ENCODE measurements around the gene CCDC186. TPM values are rescaled to one million over a fixed set of nuclear protein-coding genes. Genes with fewer than 3 reads are reported as not detected.

The CCDC186 gene
- total and polyA plus RNA-seq, 2 of the 4 experiments (the other 2 are of a cell fraction), result 3.0 to 6.1 TPM

DNA sequence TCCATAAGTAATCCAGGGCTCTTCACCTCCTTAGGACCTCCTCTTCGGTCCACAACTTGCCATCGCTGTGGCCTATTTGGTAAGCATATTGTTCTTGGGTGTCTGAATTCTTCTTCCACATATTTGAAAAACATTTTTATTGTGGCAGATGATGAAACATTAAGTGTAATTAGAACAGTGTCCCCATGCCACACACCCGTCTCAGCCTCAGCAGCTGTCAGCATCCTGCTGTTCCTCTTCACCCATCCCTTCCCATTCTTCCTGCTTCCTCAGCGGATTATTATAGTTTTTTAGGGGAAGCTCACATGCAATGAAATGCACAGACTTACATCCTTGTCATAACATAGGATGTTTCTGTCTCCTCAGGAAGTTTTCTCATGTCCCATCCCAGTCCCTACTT lies 25.2 kb upstream of the CCDC186 start:
- Histone ChIP-seq H3K23ac (ENCODE audit: low read depth, low read length) (no peak overlapping the region), H3K27ac (ENCODE audit: insufficient read depth, low read length) (no peak overlapping the region), H2AK9ac (replicated peaks; ENCODE audit: low read depth, low read length, poor library complexity) (no peak overlapping the region), H4K20me1 (ENCODE audit: insufficient read depth, low read length) (no peaks in the 10 kb centered on the region), H4K5ac (ENCODE audit: low read depth, low read length) (no peak overlapping the region), H3K79me1 (ENCODE audit: low read depth in 1 of 2, low read length in 2 of 2) (no peaks in the 10 kb centered on the region), H3K9me1 (ENCODE audit: insufficient read depth, low read length) (no peaks in the 10 kb centered on the region), H3K9me3 (ENCODE audit: control insufficient read depth, insufficient read depth, low read length) (no peaks in the 10 kb centered on the region), H4K91ac (ENCODE audit: insufficient read depth, low read depth, low read length) (no peak overlapping the region), H2BK120ac (ENCODE audit: low read depth, low read length) (no peak overlapping the region), H3K27me3 (ENCODE audit: control insufficient read depth, insufficient read depth, low read length) (peaks cover 11% of the 10 kb centered on the region), H3K14ac (replicated peaks; ENCODE audit: low read depth, low read length) (no peak overlapping the region), H3K4ac (ENCODE audit: low read depth, low read length) (no peak overlapping the region), H2BK15ac (ENCODE audit: low read depth, low read length) (no peak overlapping the region), H2AFZ (replicated peaks; ENCODE audit: low read length, poor library complexity) (no peak overlapping the region), H3K18ac (ENCODE audit: low read depth, low read length) (no peak overlapping the region), H3K4me3 (ENCODE audit: insufficient read depth, low read depth, low read length) (no peak overlapping the region), H2BK5ac (ENCODE audit: low read depth, low read length, poor library complexity, severe bottlenecking) (no peak overlapping the region), H2AK5ac (ENCODE audit: low read depth, low read length) (no peak overlapping the region), H4K8ac (ENCODE audit: low read depth in 2 of 2, low read length in 2 of 2) (no peak overlapping the region), H3K4me1 (ENCODE audit: control insufficient read depth, insufficient read depth, low read length) (no peaks in the 10 kb centered on the region), H3K56ac (ENCODE audit: extremely low read depth, insufficient read depth, low read length) (no peak overlapping the region), H3K36me3 (ENCODE audit: control insufficient read depth, insufficient read depth, low read length) (no peaks in the 10 kb centered on the region), H3K4me2 (ENCODE audit: low read depth, low read length) (no peak overlapping the region), H2BK20ac (ENCODE audit: low read depth, low read length) (no peak overlapping the region), H3K9ac (ENCODE audit: low read depth, low read length) (no peak overlapping the region)
- intact Hi-C loops (cut with micrococcal nuclease) (no loop called here), in situ Hi-C loops (cut with MboI; ENCODE audit: low sequenced_read_pairs) (no loop called here), dilution Hi-C loops (cut with HindIII; ENCODE audit: low sequenced_read_pairs, unreplicated experiment) (no loop called here)
- TF ChIP-seq BHLHE40 (IDR thresholded peaks at IDR 0.05; ENCODE audit: low read depth, low read length) (no peak), NFE2L2 (IDR thresholded peaks at IDR 0.05; ENCODE audit: low read depth, low read length) (no peak), SMC3 (IDR thresholded peaks at IDR 0.05; ENCODE audit: low read depth, low read length) (no peak), RAD21 (IDR thresholded peaks at IDR 0.05; ENCODE audit: low read length) (no peak), MAZ (IDR thresholded peaks at IDR 0.05; ENCODE audit: borderline replicate concordance, low read depth, low read length) (no peak), POLR2A (IDR thresholded peaks at IDR 0.05; ENCODE audit: low read depth, low read length) (no peak), FOS (IDR thresholded peaks at IDR 0.05; ENCODE audit: low read depth, low read length) (no peak), RFX5 (IDR thresholded peaks at IDR 0.05; ENCODE audit: low read depth, low read length) (no peak), CHD1 (IDR thresholded peaks at IDR 0.05; ENCODE audit: low read depth, low read length) (no peak), RCOR1 (IDR thresholded peaks at IDR 0.05; ENCODE audit: insufficient replicate concordance, low read length) (no peak), MXI1 (IDR thresholded peaks at IDR 0.05; ENCODE audit: borderline replicate concordance, low read depth, low read length) (no peak)
- TF ChIP-seq, protein P1, sequence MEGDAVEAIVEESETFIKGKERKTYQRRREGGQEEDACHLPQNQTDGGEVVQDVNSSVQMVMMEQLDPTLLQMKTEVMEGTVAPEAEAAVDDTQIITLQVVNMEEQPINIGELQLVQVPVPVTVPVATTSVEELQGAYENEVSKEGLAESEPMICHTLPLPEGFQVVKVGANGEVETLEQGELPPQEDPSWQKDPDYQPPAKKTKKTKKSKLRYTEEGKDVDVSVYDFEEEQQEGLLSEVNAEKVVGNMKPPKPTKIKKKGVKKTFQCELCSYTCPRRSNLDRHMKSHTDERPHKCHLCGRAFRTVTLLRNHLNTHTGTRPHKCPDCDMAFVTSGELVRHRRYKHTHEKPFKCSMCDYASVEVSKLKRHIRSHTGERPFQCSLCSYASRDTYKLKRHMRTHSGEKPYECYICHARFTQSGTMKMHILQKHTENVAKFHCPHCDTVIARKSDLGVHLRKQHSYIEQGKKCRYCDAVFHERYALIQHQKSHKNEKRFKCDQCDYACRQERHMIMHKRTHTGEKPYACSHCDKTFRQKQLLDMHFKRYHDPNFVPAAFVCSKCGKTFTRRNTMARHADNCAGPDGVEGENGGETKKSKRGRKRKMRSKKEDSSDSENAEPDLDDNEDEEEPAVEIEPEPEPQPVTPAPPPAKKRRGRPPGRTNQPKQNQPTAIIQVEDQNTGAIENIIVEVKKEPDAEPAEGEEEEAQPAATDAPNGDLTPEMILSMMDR (conservative IDR thresholded peaks at IDR 0.05; ENCODE audit: low read depth, low read length), result no peak
- TF ChIP-seq, protein P2, sequence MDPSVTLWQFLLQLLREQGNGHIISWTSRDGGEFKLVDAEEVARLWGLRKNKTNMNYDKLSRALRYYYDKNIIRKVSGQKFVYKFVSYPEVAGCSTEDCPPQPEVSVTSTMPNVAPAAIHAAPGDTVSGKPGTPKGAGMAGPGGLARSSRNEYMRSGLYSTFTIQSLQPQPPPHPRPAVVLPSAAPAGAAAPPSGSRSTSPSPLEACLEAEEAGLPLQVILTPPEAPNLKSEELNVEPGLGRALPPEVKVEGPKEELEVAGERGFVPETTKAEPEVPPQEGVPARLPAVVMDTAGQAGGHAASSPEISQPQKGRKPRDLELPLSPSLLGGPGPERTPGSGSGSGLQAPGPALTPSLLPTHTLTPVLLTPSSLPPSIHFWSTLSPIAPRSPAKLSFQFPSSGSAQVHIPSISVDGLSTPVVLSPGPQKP (IDR thresholded peaks at IDR 0.05; ENCODE audit: borderline replicate concordance, low read depth, low read length), result no peak
- TF ChIP-seq, protein P3, sequence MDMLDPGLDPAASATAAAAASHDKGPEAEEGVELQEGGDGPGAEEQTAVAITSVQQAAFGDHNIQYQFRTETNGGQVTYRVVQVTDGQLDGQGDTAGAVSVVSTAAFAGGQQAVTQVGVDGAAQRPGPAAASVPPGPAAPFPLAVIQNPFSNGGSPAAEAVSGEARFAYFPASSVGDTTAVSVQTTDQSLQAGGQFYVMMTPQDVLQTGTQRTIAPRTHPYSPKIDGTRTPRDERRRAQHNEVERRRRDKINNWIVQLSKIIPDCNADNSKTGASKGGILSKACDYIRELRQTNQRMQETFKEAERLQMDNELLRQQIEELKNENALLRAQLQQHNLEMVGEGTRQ (IDR thresholded peaks at IDR 0.05; ENCODE audit: low read depth, low read length), result no peak
- CTCF ChIA-PET, result no interaction called here
- no peak for DNase-seq
- no CpG with 5 or more reads among the region's 4 CpGs for WGBS, 2 experiments (ENCODE audit: extremely low coverage in 2 of 2, insufficient read length in 1 of 2)
- BruUV-seq (replicated peaks), result no TSS peak
- no peak for ATAC-seq (ENCODE audit: low read depth)
- POLR2A ChIA-PET (ENCODE audit: unreplicated experiment), result no interaction called here
